GM12878 (cell line): ENCODE results near the gene C2orf68. TPM values are rescaled to one million over a fixed set of nuclear protein-coding genes. Genes with fewer than 3 reads are reported as not detected.
"Not testable (repeated sequence)": the region's sequence is repeated elsewhere in the genome, so short reads cannot be mapped to it uniquely, and the experiment has no call there.

Experiments used
- ATAC-seq: fragments of 200-7000 bp; cut with Tn5 transposase; 3 replicates; pipeline ENCODE4 v1.9.1; 2020; ENCODE audit warnings: mild to moderate bottlenecking, moderate library complexity
- BruUV-seq: library from RNA; stranded (reverse); fragments of 400-500 nt; replicated peaks from 2 replicates; lab custom pipeline; 2021; lab: Mats Ljungman, UMichigan
- CTCF ChIA-PET: fragments of 300-600 bp; sonication (Branson Sonifier 250); formaldehyde crosslinking; extraction: SDS; loops from one replicate; lab custom pipeline; 2021; ENCODE audit warnings: inconsistent platforms; lab: Yijun Ruan, JAX
- POLR2A ChIA-PET: fragments of 350-600 bp; formaldehyde crosslinking; extraction: SDS; loops from one replicate; lab custom pipeline; 2021; ENCODE audit warnings: inconsistent platforms; lab: Charles Lee
- RAD21 ChIA-PET: fragments of 300-600 bp; sonication (Branson Sonifier 250); formaldehyde crosslinking; loops from one replicate; lab custom pipeline; 2023; ENCODE audit warnings: antibody characterized with exemption; ENCODE audit not compliant: unreplicated experiment; lab: Charles Lee
- SMC1A ChIA-PET: fragments of 300-600 bp; sonication (Branson Sonifier 250); formaldehyde crosslinking; loops from one replicate; lab custom pipeline; 2023; ENCODE audit not compliant: unreplicated experiment, uncharacterized antibody; lab: Charles Lee
- DNase-seq: peaks from one replicate; pipeline ENCODE4 v3.0.0-alpha.2; 2011; ENCODE audit warnings: low read depth, low spot score
- FAIRE-seq: peaks from 3 replicates; lab custom pipeline; 2011; peaks lifted over from hg19 to GRCh38; lab: Jason Lieb, UNC
- H2AFZ ChIP-seq: 2 replicates; pipeline ENCODE4 v1.6.0; 2011; ENCODE audit warnings: low read depth, low read length, control low read depth; ENCODE audit not compliant: control insufficient read depth
- H3K27ac ChIP-seq: 2 replicates; pipeline ENCODE4 v1.5.1; 2011; ENCODE audit warnings: control low read depth; ENCODE audit not compliant: control insufficient read depth, insufficient read depth
- H3K27me3 ChIP-seq, 2 experiments: replicated peaks in 1 of 2; 2 replicates each; pipeline versions ENCODE4 v1.6.0 to v1.6.1; 2011; ENCODE audit warnings: low read length in 1 of 2; ENCODE audit not compliant: control insufficient read depth in 2 of 2, insufficient read depth in 2 of 2
- H3K36me3 ChIP-seq, 2 experiments: 2 replicates each; pipeline ENCODE4 v1.5.1; 2011; ENCODE audit warnings: low read length in 1 of 2; ENCODE audit not compliant: control insufficient read depth in 2 of 2, insufficient read depth in 2 of 2
- H3K4me1 ChIP-seq: 2 replicates; pipeline ENCODE4 v1.6.1; 2011; ENCODE audit warnings: mild to moderate bottlenecking, low read length, moderate library complexity, mixed read lengths; ENCODE audit not compliant: control insufficient read depth, insufficient read depth
- H3K4me2 ChIP-seq: 2 replicates; pipeline ENCODE4 v1.6.0; 2011; ENCODE audit warnings: control low read depth; ENCODE audit not compliant: control insufficient read depth, insufficient read depth
- H3K4me3 ChIP-seq: fragments of 200-600 bp; sonication (generic); 2 replicates; pipeline ENCODE4 v1.5.1; 2016
- H3K79me2 ChIP-seq: 2 replicates; pipeline ENCODE4 v1.6.0; 2011; ENCODE audit warnings: low read length; ENCODE audit not compliant: control insufficient read depth, insufficient read depth
- H3K9ac ChIP-seq: 2 replicates; pipeline ENCODE4 v1.8.0; 2011; ENCODE audit warnings: low read length, control low read depth, mixed read lengths; ENCODE audit not compliant: control insufficient read depth, insufficient read depth
- H3K9me3 ChIP-seq: replicated peaks from 3 replicates; pipeline ENCODE4 v1.5.1; 2011; ENCODE audit warnings: mild to moderate bottlenecking, low read length; ENCODE audit not compliant: control insufficient read depth, insufficient read depth
- H4K20me1 ChIP-seq: 2 replicates; pipeline ENCODE4 v1.6.0; 2011; ENCODE audit not compliant: control insufficient read depth, insufficient read depth
- BCL3 ChIP-seq: IDR thresholded peaks from 2 replicates; pipeline ENCODE4 v1.6.1; 2011; ENCODE audit warnings: borderline replicate concordance, low read depth, mild to moderate bottlenecking, moderate library complexity, low read length; ENCODE audit not compliant: insufficient read depth, poor library complexity, severe bottlenecking
- CREM ChIP-seq: IDR thresholded peaks from 2 replicates; pipeline ENCODE4 v1.6.1; 2014; ENCODE audit warnings: antibody characterized with exemption, low read depth
- E4F1 ChIP-seq: fragments of 450-650 bp; IDR thresholded peaks from 2 replicates; pipeline ENCODE4 v1.6.1; 2018; ENCODE audit warnings: borderline replicate concordance, mild to moderate bottlenecking; ENCODE audit not compliant: partially characterized antibody
- FOS ChIP-seq: IDR thresholded peaks from 3 replicates; pipeline ENCODE4 v1.6.1; 2011; ENCODE audit warnings: borderline replicate concordance; ENCODE audit not compliant: insufficient read length; ENCODE audit errors: extremely low read depth
- RAD21 ChIP-seq: IDR thresholded peaks from 2 replicates; pipeline ENCODE4 v1.6.1; 2011; ENCODE audit warnings: mild to moderate bottlenecking, low read depth, low read length, moderate library complexity; ENCODE audit not compliant: insufficient read depth
- RELB ChIP-seq: fragments of 450-650 bp; IDR thresholded peaks from 2 replicates; pipeline ENCODE4 v1.6.1; 2017; ENCODE audit warnings: low read depth, mild to moderate bottlenecking, moderate library complexity
- RUNX3 ChIP-seq: IDR thresholded peaks from 2 replicates; pipeline ENCODE4 v1.6.1; 2012; ENCODE audit warnings: low read length, inconsistent platforms
- SPI1 ChIP-seq: IDR thresholded peaks from 2 replicates; pipeline ENCODE4 v1.6.1; 2011; ENCODE audit warnings: low read depth, mild to moderate bottlenecking, low read length, moderate library complexity, borderline replicate concordance; ENCODE audit not compliant: insufficient read depth
- ZNF207 ChIP-seq: fragments of 450-650 bp; IDR thresholded peaks from 2 replicates; pipeline ENCODE4 v1.6.1; 2014; ENCODE audit warnings: antibody characterized with exemption, mild to moderate bottlenecking, borderline replicate concordance
- WGBS: methylation state at CpG from one replicate; pipeline ENCODE4 v1.1.6; 2016; ENCODE audit warnings: low lambda C conversion rate; ENCODE audit not compliant: insufficient replicate concordance, insufficient coverage; ENCODE audit errors: missing lambda C conversion rate; 5-methylcytosine and 5-hydroxymethylcytosine counted together
- in situ Hi-C: fragments of 300-500 bp; cut with MboI; formaldehyde crosslinking; loops from 9 replicates; pipeline ENCODE4 v1.14.3; 2018; ENCODE audit warnings: mixed read lengths
- intact Hi-C: fragments of 100-400 bp; cut with micrococcal nuclease; formaldehyde crosslinking; loops from one replicate; pipeline ENCODE4 v1.14.2; 2022; ENCODE audit not compliant: unreplicated experiment
- polyA plus RNA-seq, 11 experiments: library from polyadenylated mRNA; depleted of rRNA in 4 of 11; unstranded in 6 of 11; stranded (reverse) in 5 of 11; fragments of >200 nt; fragmentation: Nextera tagmentation in 4 of 11; fragmentation: Illumina TruSeq in 1 of 11; extraction: Ambion mirVana in 4 of 11; extraction: Trizol in 1 of 11; gene quantifications; 1 replicate in 1 of 11; 2 replicates in 10 of 11; pipeline versions ENCODE4 v1.2.1 to v1.2.3, GENCODE V29; 2011 to 2016; ENCODE audit warnings: inconsistent platforms in 2 of 11, missing spikeins in 2 of 11, low read depth in 1 of 11
- total RNA-seq, 4 experiments: library from RNA; depleted of rRNA in 3 of 4; stranded (reverse); fragments of >200 nt in 3 of 4; fragmentation: Illumina TruSeq in 1 of 4; extraction: Trizol in 1 of 4; gene quantifications; 2 replicates each; pipeline versions ENCODE4 v1.2.1 to v1.2.3, GENCODE V29; 2013 to 2021

The C2orf68 gene
- total and polyA plus RNA-seq, 10 of the 15 experiments (the other 5 are each of a cell fraction or from before 2014, with no cell fraction given), result 12.7 to 56.1 (median 28.4) TPM

GRCh38 chr2:85660725-85661124 is 48.9 kb upstream of the C2orf68 start (continued):
- TF ChIP-seq ZNF207, result no peak
- no peak for TF ChIP-seq RELB
- no peak for TF ChIP-seq CREM
- TF ChIP-seq FOS, result no peak
- TF ChIP-seq BCL3, result no peak
- no peak for TF ChIP-seq RUNX3
- TF ChIP-seq RAD21, result no peak
- no peak for TF ChIP-seq E4F1
- TF ChIP-seq SPI1, result no peak

- BruUV-seq, in situ Hi-C loops, RAD21 ChIA-PET, H2AFZ ChIP-seq, H3K4me3 ChIP-seq, H3K27me3 ChIP-seq, intact Hi-C loops, H3K4me1 ChIP-seq, FAIRE-seq, H3K27ac ChIP-seq, SMC1A ChIA-PET, H3K4me2 ChIP-seq, H3K9ac ChIP-seq, H3K36me3 ChIP-seq, H4K20me1 ChIP-seq, DNase-seq, H3K79me2 ChIP-seq, H3K9me3 ChIP-seq, ATAC-seq: not testable (repeated sequence)
- POLR2A ChIA-PET, result interaction anchor here (0.5 to 1.1 kb wide), 4 partner anchors 9 to 468 kb away, joined by 3 to 8 read pairs (median 4); no protein-coding TSS in a partner anchor
- CTCF ChIA-PET, result interaction anchor here (1.3 to 3.5 kb wide), 3 partner anchors 10 to 24 kb away, joined by 4 to 19 read pairs (median 7); no protein-coding TSS in a partner anchor
- 99% methylated on average over 7 of the region's 11 CpGs for WGBS
These were observed 48.4 kb upstream of the C2orf68 start for GRCh38 chr2:85660301-85660700.
